ENCODE measurements around the gene GFOD2. TPM values are rescaled to one million over a fixed set of nuclear protein-coding genes. Genes with fewer than 3 reads are reported as not detected.
A peak's percentile ranks its signal among the peaks of the same experiment; 100 is the strongest.

GFOD2 gene
- total and polyA plus RNA-seq, 2 of the 8 experiments (the other 6 are each of a cell fraction or from before 2014, with no cell fraction given): 21.4 to 33.2 TPM

- TF ChIP-seq KDM4A (IDR thresholded peaks at IDR 0.05; ENCODE audit: low read depth, low read length, severe bottlenecking) (peak; percentile 64), EZH2 (IDR thresholded peaks at IDR 0.05; ENCODE audit: low read depth, low read length, severe bottlenecking) (no peak), RXRA (IDR thresholded peaks at IDR 0.05; ENCODE audit: insufficient read depth, low read depth, low read length) (no peak), ASH2L (IDR thresholded peaks at IDR 0.05; ENCODE audit: low read length) (peak; percentile 90), NRF1 (IDR thresholded peaks at IDR 0.05; ENCODE audit: low read depth, low read length) (peak; percentile 88), HDAC2 (IDR thresholded peaks at IDR 0.05; ENCODE audit: borderline replicate concordance in 1 of 2, low read depth in 2 of 2, low read length in 2 of 2) (peak in 1 of 2 experiments; percentile 33; a peak in 1 of 4 replicates), POLR2AphosphoS5 (IDR thresholded peaks at IDR 0.05; ENCODE audit: low read depth, low read length) (no peak; the same call in 1 of the 2 replicates), ATF2 (IDR thresholded peaks at IDR 0.05; ENCODE audit: low read length) (no peak), CBX8 (IDR thresholded peaks at IDR 0.05; ENCODE audit: borderline replicate concordance, low read depth, low read length) (no peak), RAD21 (IDR thresholded peaks at IDR 0.05 in 1 of 2, conservative IDR thresholded peaks at IDR 0.05 in 1 of 2; ENCODE audit: low read depth in 2 of 2, low read length in 2 of 2) (no peak), TAF7 (optimal IDR thresholded peaks at IDR 0.05; ENCODE audit: borderline replicate concordance, low read depth, low read length) (peak; percentile 33)
Measured at GRCh38 chr16:67719048-67719777, at the start of gene GFOD2 (continued).

Data from H1 (cell line).